Activated CD4-positive, alpha-beta T cell treated with anti-CD3 and anti-CD28 coated beads, Interleukin-2, Interleukin-4, amounts not matched to agents 100 ng/mL and 50 ng/mL, durations not matched to agents 16 hours and 8 hours (primary cell): Measurements from ENCODE around the gene ZBED4.

Experiments
- DNase-seq: peaks from one replicate; pipeline ENCODE4 v3.0.0-alpha.2; 2020; ENCODE audit warnings: low spot score

ZBED4 gene

DNA sequence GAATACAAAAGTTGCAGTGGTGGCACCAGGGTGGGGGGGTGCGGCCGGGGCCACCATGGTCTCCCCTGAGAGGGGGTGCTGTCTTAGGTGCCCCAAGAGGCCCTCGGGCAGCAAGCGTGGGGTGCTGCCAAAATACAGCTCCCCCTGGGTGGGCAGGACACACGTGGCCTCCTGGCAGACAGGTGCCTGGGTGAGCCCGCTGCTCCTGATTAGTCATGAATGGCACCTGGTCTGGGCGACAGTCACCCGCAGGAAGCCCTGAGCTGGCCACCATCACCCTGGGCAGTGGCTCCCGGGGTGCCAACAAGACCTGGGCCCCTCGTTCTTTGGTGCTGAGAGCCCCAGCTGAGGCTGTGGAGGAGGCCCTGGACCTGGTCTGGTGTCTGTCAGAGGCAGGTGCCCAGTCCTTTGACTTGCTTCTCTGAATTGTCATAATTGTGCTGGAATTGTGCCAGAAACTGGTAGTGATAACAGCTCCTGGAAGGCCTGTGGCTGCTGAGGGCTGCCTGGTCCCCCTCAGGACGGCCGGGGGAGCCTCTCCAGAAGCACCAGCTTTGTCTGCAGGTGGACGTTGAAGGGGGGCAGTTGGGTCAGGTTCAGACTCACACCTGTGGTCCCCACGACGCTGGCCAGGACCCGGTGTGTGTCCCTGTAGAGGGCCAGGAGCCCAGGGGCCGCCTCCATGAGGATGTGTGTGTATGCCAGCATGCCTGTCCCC lies 49.8 kb downstream of the ZBED4 start:
- no peak for DNase-seq

DNA sequence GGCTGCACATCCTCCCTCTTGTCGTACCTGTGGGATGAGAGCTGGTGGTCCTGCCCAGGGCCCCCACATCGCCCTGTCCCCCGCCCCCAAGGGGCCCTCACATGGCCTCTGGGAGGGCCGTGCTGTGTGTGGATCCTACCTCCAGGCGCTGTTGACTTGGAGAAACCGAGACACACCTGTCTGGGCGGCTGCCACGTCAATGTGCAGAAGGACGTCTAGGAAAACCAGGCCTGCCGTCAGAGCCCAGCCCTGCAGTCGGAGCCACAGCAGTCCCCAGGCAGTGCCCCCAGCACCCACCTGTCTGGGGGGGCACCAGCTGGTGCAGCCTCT lies 50.4 kb downstream of the ZBED4 start:
- DNase-seq = no peak

DNA sequence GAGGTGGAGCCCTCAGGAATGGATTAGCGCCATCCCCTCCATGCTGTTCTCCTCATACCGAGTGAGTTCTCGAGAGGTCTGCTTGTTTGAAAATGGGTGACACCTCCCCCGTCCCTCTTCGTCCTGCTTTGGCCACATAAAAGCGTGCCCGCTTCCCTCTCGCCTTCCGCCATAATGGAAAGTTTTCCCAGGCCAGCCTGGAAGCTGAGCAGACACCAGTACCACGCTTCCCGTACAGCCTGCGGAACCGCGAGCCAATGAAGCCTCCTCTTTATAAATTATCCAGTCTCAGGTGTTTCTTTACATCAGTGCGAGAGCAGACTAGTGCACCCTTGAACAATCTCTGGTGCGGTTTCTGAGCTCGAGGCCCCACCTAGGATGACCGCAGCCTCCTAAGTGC lies 51.8 kb downstream of the ZBED4 start:
- DNase-seq = no peak

- DNase-seq = no peak
Observed at GRCh38 chr22:49906071-49906798, 52.6 kb downstream of the ZBED4 start.

DNA sequence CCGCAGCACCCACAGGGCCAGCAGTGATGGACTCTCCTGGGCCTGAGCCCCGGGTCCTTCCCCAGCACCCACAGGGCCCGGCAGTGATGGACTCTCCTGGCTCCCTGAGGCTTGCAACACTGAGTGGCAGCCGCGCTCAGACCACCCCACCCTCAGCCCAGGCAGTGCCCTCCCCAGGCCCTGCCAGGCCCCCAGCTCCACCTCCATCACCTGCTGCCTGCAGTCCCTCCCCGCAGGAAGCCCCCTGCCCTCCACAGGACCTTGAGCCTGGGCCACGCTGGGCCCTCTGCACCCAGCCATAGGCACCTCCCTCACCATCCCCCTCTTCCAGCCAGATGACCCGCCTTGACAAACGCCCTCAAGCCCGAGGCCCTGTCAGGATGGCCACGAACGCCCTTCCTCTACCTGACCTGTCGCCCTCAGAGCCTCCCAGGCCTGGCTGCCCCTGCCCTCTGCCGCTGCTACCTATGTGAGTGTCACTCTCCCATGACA lies 53.2 kb downstream of the ZBED4 start:
- no peak for DNase-seq

DNA sequence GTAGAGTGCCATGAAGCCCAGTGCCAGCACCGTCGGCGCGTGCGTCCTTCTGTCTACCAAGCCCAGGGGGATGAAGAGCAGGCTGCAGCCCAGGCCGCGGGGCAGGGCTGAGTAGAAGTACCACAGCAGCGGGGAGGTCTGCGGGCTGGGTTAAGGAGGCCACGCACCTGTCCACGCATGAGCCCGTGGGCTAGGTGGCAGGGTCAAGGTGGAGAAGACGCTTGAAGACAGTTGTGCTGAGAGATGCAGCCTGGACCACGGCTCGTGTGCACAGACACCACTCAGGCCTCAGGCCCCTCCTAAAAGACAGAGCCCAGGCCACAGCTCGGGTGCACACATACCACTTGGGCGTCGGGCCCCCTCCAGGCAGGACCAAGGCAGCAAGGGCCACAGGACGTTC lies 54.2 kb downstream of the ZBED4 start:
- no peak for DNase-seq

DNA sequence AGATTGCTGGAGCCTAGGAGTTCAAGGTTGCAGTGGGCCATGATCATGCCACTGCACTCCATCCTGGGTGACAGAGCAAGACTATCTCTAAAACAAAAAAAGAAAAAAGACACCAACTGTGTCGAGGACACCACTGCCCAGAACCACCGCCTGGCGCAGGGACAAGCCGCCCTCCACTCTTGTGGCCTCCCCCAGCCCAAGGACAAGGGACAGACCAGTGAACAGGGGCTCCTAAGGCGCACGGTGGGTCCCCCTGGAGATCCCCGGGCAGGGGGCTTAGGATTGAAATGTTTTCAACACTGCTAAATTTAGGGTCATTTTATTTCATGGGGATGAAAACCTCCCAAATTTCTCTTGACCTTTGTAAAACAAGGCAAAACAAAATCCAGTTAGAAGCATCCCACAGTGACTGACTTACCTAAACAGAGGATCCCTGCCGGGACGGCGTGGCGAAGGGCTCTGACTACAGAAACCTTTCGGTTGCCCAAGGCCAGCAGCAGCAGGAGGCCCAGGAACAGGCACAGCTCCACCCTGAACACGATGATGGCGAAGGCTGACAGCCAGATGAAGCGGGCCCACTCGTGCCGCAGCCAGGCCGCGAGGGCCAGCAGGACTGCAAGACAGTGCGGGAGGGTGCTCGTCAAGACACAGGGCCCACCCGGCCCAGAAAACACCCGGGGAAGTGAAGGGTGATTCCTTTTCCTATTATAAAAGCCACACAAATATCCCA lies 56.0 kb downstream of the ZBED4 start:
- no peak for DNase-seq

DNA sequence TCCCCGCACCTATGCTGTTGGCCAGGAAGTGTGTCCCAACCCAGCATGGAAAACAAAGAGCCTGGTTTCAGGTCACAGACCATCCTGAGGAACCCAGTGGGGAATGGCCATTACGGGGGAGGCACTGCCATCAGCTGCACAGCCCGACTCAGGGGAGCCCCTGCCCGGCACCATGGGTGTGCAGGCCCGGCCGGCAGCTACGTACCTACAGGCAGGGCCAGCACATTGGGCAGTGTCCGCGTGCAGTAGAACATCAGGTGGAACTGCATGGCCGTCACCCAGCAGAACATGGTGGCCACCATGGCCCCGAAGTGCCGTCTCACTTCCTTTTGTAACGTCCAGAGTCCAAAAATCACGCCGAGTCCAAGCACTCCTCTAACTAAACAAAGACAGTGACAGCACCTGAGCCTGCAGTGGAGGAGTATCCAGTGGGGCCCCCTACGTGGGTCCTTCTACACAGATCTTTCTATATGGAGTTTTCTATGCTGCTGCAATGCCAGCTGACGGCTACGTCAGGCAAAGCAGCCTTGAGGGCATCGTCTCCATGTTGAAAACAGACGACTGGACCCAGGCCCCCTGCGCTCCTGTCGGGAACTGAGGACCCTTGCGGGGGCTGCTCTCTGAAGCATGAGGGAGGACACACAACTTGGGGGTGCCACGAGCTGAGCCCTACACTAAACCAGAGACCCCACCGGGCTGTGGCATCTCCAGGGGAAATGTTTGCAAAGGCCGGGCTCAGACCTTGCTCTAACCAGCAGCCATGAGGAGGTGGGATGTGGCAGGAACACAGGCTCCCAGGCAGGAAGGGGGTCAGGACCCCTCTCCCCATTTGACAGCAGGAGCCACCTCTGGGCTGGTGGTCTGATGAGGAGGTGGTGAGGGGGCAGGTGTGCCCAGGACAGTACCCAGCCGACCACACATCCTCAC lies 56.8 kb downstream of the ZBED4 start:
- DNase-seq = no peak

DNA sequence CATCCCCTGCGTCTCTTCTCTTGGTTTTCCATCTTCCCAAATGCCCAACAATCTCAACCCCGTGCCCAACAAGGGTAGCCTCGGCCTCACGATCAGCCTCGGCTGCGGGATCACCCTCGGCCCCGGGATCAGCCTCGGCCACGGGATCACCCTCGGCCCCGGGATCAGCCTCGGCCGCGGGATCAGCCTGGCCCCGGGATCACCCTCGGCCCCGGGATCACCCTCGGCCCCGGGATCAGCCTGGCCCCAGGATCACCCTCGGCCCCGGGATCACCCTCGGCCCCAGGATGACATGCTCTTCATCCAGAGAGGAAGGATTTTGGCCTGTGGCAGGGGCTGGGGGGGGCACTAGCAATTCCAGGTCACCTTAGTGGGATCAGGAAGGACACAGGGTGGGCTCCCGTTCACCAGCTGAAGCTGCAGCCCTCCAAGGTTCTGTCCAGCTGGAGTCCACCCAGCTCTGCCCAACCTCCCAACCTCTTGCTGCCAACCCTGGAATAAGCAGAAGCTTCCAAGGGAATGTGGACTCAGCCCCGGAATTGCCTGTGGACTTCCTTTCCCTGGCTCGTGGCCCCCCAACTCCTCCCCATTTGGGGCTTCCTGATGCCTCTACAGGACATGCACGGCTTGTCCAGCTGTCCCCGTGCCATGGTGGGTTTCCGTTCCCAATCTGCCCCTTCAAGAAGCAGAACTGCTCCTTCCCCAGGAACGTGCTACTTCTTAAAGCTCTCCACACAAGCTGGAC lies 58.4 kb downstream of the ZBED4 start:
- no peak for DNase-seq

GRCh38 chr22:49913026-49913425 lies 59.4 kb downstream of the ZBED4 start:
- DNase-seq = no peak

DNA sequence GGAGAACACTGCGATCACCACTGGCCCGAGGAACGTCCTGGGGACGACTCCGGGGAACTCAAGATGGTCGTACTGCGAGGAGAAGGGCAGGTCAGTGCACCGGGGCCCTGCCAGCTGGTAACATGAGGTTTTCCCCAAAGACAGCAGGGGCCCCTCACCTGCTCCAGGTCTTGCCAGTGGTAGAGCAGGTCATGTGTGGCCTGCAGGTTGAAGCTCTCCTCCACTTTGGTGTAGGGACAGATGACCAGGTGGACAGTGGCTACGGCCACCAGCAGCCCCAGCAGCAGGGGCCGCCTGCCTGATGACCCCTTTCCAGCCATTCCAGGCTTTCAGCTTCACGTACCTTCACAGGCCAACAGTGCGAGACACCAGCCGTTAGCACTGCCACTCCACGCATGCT lies 59.8 kb downstream of the ZBED4 start:
- DNase-seq = no peak

DNA sequence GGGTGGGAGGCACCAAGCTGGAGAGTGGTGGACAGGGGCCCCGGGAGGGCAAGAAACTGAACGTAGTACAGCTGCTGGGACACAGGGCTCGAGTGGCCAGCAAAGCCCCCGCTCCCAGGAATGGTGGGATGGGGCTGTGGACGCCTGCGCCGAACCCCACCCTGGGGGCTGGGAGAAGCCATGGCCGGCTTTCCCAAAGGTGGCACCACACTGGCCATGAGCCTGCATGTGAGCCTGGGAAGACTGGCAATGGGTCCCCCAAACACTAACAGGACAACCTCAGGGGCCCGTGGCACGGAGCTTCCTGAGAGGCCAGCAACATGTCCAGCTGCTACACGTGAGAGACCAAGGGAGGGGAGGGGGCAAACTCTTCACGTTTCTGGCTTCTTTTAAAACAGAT lies 60.6 kb downstream of the ZBED4 start:
- DNase-seq = no peak

- DNase-seq = no peak
Observed at GRCh38 chr22:49915610-49916009, 62.0 kb downstream of the ZBED4 start.

- DNase-seq = no peak
Observed at GRCh38 chr22:49916831-49917230, 63.2 kb downstream of the ZBED4 start.

DNA sequence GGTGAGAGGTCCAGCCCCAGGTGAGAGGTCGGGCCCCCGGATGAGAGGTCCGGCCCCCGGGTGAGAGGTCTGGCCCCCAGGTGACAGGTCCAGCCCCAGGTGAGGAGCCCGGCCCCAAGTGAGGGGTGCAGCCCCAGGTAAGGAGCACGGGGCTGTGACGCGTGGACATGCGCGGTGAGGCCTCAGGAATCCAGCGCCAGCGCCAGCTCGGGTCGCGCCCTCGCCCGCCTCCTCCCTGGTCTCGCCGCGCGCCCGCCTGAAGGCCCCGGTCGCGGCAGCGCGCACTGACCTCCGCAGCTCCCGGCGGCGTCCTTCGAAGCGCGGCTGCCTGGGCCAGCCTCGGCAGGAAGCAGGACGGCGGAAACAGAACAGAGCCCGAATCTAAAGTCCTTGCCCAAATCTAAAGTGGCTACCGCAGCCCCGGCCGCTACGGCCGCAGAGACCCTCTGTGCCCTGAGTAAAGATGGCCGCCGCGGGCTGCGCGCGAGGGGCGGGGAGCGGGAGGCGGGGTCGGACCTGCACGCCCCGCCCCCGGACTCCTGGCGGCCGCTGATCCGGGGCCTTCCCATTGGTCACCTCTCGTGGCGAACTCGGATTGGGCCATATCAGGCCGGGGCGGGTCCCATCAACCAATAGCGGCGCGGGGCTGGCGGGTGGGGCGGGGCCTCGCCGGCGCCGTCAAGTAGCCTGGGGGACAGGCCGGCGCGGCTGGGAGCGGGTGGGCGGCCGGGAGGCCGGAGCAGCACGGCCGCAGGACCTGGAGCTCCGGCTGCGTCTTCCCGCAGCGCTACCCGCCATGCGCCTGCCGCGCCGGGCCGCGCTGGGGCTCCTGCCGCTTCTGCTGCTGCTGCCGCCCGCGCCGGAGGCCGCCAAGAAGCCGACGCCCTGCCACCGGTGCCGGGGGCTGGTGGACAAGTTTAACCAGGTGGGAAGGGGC lies 64.6 kb downstream of the ZBED4 start, which contains the start of the genes ALG12 and CRELD2:
Gene ALG12, minus strand, starts transcription at position 465 of the 937 bp plus-strand sequence. CDS start 4,673 bp downstream, outside the sequence.
Gene CRELD2, plus strand, starts transcription at position 661 of the 937 bp plus-strand sequence. Its CDS starts 136 bp downstream, at position 797.
- DNase-seq = peak; percentile 98

GRCh38 chr22:49918911-49919881 lies 65.6 kb downstream of the ZBED4 start:
- no peak for DNase-seq

DNA sequence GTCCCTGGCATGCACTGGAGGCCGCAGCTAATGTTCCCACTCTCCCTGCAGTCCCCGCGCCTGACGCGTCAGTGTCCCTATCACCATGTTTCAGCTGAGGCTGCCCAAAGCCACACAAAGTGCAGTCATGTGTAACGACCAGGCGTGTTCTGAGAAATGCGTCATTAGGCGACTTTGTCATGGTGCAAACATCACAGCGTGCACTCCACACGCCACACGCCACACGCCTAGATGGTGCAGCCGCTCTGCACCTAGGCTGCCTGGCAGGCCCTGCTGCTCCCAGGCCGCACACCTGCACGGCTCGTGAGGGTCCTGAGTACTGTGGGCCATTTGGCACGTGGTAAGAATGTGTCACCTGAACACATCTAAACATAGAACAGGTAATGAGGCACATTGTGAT lies 67.2 kb downstream of the ZBED4 start:
- DNase-seq = no peak

GRCh38 chr22:49921508-49922278 lies 68.0 kb downstream of the ZBED4 start:
- DNase-seq = no peak
